Uterus (tissue), 4 donors: ENCODE data around the gene TRIM7. TPM values are rescaled to one million over a fixed set of nuclear protein-coding genes. Genes with fewer than 3 reads are reported as not detected.

Experiments
- DNase-seq, 2 donors: peaks; one replicate each; pipeline ENCODE4 v3.0.0-alpha.2; 2019 to 2020
- H3K27ac ChIP-seq, 2 donors: fragments of 200-600 bp; sonication (generic); 1 replicate in 1 of 2; 2 replicates in 1 of 2; pipeline ENCODE4 v1.5.1; 2016 to 2018
- H3K27me3 ChIP-seq, 2 donors: fragments of 200-600 bp; sonication (generic); one replicate each; pipeline ENCODE4 v1.5.1; 2018 to 2019; ENCODE audit warnings: control low read depth in 1 of 2
- H3K36me3 ChIP-seq, 2 donors: fragments of 200-600 bp; sonication (generic); one replicate each; pipeline ENCODE4 v1.5.1; 2019; ENCODE audit warnings: control low read depth in 1 of 2
- H3K4me1 ChIP-seq, 2 donors: fragments of 200-600 bp; sonication (generic); one replicate each; pipeline ENCODE4 v1.5.1; 2018 to 2019; ENCODE audit warnings: control low read depth in 1 of 2
- H3K4me3 ChIP-seq, 2 donors: fragments of 200-600 bp; sonication (generic); 1 replicate in 1 of 2; 2 replicates in 1 of 2; pipeline ENCODE4 v1.5.1; 2018 to 2019; ENCODE audit warnings: mild to moderate bottlenecking in 1 of 2
- H3K9me3 ChIP-seq, 2 donors: fragments of 200-600 bp; sonication (generic); one replicate each; pipeline ENCODE4 v1.5.1; 2019; ENCODE audit warnings: control low read depth in 1 of 2
- CTCF ChIP-seq, 4 experiments: fragments of 200-600 bp in 2 of 4; fragments of 450-650 bp in 2 of 4; sonication (generic) in 2 of 4; IDR thresholded peaks; one replicate each; pipeline ENCODE4 v1.5.1; 2016 to 2019; ENCODE audit warnings: antibody characterized with exemption in 4 of 4, mild to moderate bottlenecking in 2 of 4, moderate library complexity in 1 of 4
- POLR2A ChIP-seq, 2 donors: fragments of 450-650 bp; IDR thresholded peaks; one replicate each; pipeline ENCODE4 v1.6.1; 2016; ENCODE audit warnings: antibody characterized with exemption in 2 of 2, mild to moderate bottlenecking in 1 of 2, moderate library complexity in 1 of 2
- intact Hi-C: fragments of 100-400 bp; cut with DNase I; formaldehyde crosslinking; loops from one replicate; pipeline ENCODE4 v1.15.1; 2023; ENCODE audit warnings: low total_unique reads
- total RNA-seq, 4 donors: library from RNA; depleted of rRNA in 3 of 4; stranded (reverse); fragments of >200 nt in 3 of 4; gene quantifications; one replicate each; pipeline versions ENCODE4 v1.1.0 to v1.2.4, GENCODE V29; 2014 to 2023
- donor health status: DM: yes; HTN: yes; CAD: no.

TRIM7 gene
- total RNA-seq, 4 donors from 2014 or later = 1.2 to 7.7 (median 1.6) TPM

DNA sequence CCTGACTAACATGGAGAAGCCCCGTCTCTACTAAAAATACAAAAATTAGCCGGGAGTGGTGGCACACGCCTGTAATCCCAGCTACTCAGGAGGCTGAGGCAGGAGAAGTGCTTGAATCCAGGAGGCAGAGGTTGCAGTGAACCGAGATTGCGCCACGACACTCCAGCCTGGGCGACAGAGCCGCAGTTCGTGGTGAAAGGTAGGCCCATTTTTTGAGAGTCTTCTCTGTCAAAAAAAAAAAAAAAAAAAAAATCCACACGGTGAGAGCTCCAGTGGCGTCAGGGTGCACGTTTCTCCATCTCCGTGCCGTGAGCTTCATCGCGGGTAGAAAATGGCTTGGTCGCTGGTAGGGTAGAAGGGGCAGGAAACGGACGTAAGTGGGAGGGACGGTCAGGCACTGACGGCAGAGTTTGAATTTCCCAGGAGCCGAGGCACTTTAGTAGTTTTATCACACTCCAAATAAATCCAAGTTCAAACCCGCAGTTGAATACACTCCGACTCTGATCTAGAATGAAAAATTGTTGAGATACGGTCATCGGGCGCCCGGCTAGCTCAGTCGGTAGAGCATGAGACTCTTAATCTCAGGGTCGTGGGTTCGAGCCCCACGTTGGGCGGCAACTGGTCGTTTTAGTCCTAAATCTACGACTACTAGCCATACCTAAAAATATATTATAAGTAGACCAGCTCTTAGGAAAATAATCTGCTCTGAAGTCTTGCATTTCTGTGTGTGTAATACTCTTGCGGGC lies 2.4 kb upstream of the TRIM7 start:
- Histone ChIP-seq H3K4me1 (no peaks in the 10 kb centered on the region), H3K4me3 (peak overlapping the region; percentile 44 to 63), H3K27ac (peak overlapping the region; percentile 85 to 91), H3K9me3 (no peaks in the 10 kb centered on the region), H3K27me3 (no peaks in the 10 kb centered on the region), H3K36me3 (no peaks in the 10 kb centered on the region)
- intact Hi-C loops = no loop called here
- DNase-seq = peak; percentile 84 to 88
- TF ChIP-seq CTCF (IDR thresholded peaks at IDR 0.05) (no peak), POLR2A (IDR thresholded peaks at IDR 0.05) (no peak)

DNA sequence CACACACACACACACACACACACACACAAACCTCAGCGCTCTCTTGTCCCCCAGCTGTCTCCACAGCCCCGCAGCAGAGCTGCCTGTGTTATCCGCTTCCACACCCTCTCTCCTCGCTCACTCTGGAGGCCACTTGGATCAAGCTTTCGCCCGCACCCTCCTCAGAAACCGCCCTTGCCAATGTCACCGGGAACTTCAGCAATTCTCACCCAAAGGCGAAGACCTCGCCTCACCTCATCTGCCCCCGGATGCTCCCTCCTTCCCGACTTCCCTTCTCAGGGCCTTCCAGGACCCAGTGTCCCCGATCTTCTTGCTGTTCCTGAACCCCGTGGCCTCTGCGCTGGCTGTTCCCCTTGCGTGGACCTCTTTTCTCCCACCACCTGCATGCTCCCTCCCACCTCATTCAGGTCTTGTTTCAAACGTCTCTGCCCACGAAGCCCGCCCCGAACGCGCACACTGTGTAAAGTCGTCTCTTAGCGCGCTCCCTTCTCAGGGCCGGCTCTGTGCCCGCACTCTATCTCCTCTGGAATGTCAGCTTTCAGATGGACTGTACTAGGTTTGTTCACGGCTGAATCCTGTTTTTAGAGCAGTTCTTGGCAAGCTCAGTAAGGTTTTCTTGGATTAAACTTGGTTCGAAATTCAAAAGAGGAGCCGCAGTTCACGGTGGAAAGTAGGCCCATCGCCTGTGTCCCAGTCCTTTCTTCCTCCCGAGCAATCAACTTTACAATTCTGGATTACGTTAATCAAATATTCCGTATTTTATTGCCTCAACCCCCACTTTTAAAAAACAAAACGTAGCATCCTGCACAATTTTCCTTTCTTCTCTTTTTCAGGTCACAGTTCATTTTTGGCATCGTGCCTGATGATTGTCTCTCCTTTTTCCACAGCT lies 1.0 kb upstream of the TRIM7 start:
- DNase-seq = no peak
- no peaks in the 10 kb centered on the region for H3K4me1 ChIP-seq
- no peaks in the 10 kb centered on the region for H3K27me3 ChIP-seq
- TF ChIP-seq POLR2A (IDR thresholded peaks at IDR 0.05) (no peak), CTCF (IDR thresholded peaks at IDR 0.05) (no peak)
- H3K4me3 ChIP-seq = peak overlapping the region; percentile 44 to 63
- H3K36me3 ChIP-seq = no peaks in the 10 kb centered on the region
- peak overlapping the region; percentile 85 to 91 for H3K27ac ChIP-seq
- intact Hi-C loops = no loop called here
- no peaks in the 10 kb centered on the region for H3K9me3 ChIP-seq

- no peaks in the 10 kb centered on the region for H3K4me1 ChIP-seq
- peak overlapping the region; percentile 41 to 58 for H3K27ac ChIP-seq
- no peak for DNase-seq
- H3K36me3 ChIP-seq = no peaks in the 10 kb centered on the region
- H3K4me3 ChIP-seq = peak overlapping the region; percentile 29 to 44
- intact Hi-C loops = no loop called here
- H3K9me3 ChIP-seq = no peaks in the 10 kb centered on the region
- TF ChIP-seq CTCF (IDR thresholded peaks at IDR 0.05) (no peak), POLR2A (IDR thresholded peaks at IDR 0.05) (no peak)
- H3K27me3 ChIP-seq = no peaks in the 10 kb centered on the region
Observed at GRCh38 chr5:181204113-181204825, 727 bp downstream of the TRIM7 start.

GRCh38 chr5:181203777-181204112 lies 1.3 kb downstream of the TRIM7 start:
- Histone ChIP-seq H3K36me3 (no peaks in the 10 kb centered on the region), H3K4me3 (peak overlapping the region; percentile 29 to 44), H3K9me3 (no peaks in the 10 kb centered on the region), H3K27ac (peak overlapping the region in 1 of 2 donors; percentile 58), H3K27me3 (no peaks in the 10 kb centered on the region), H3K4me1 (no peaks in the 10 kb centered on the region)
- no peak for DNase-seq
- TF ChIP-seq POLR2A (IDR thresholded peaks at IDR 0.05) (no peak), CTCF (IDR thresholded peaks at IDR 0.05) (no peak)
- intact Hi-C loops = no loop called here
